KMS-11 (cell line): Measurements from ENCODE around the gene TMEM69.
"Not testable (repeated sequence)": the region's sequence is repeated elsewhere in the genome, so short reads cannot be mapped to it uniquely, and the experiment has no call there.

Experiments used
- H2AFZ ChIP-seq: fragments of 200-600 bp; sonication (generic); 2 replicates; pipeline ENCODE4 v1.6.1; 2016; ENCODE audit warnings: antibody characterized with exemption, mixed run types, low read depth
- H3K27ac ChIP-seq: fragments of 200-600 bp; sonication (generic); 2 replicates; pipeline ENCODE4 v1.6.1; 2016; ENCODE audit warnings: mild to moderate bottlenecking, mixed run types
- H3K27me3 ChIP-seq: fragments of 200-600 bp; sonication (generic); 2 replicates; pipeline ENCODE4 v1.6.1; 2017; ENCODE audit warnings: mild to moderate bottlenecking, low read depth, mixed run types, moderate library complexity; ENCODE audit not compliant: insufficient read depth
- H3K36me3 ChIP-seq: fragments of 200-600 bp; sonication (generic); 2 replicates; pipeline ENCODE4 v1.6.1; 2017; ENCODE audit warnings: mild to moderate bottlenecking, mixed run types; ENCODE audit not compliant: insufficient read depth
- H3K4me1 ChIP-seq: fragments of 200-600 bp; sonication (generic); 2 replicates; pipeline ENCODE4 v1.6.1; 2016; ENCODE audit warnings: mild to moderate bottlenecking, low read depth, mixed run types; ENCODE audit not compliant: poor library complexity, severe bottlenecking
- H3K4me2 ChIP-seq: fragments of 200-600 bp; sonication (generic); 2 replicates; pipeline ENCODE4 v1.7.0; 2016; ENCODE audit warnings: mild to moderate bottlenecking, mixed run types
- H3K4me3 ChIP-seq: fragments of 200-600 bp; sonication (generic); IDR thresholded peaks from 2 replicates; pipeline ENCODE4 v1.6.1; 2017; ENCODE audit warnings: low read depth, low read length, mixed read lengths; ENCODE audit not compliant: insufficient read depth
- H3K79me2 ChIP-seq: fragments of 200-600 bp; sonication (generic); 2 replicates; pipeline ENCODE4 v1.6.1; 2016; ENCODE audit warnings: low read depth, mixed run types; ENCODE audit not compliant: insufficient read depth
- H3K9ac ChIP-seq: fragments of 200-600 bp; sonication (generic); 2 replicates; pipeline ENCODE4 v1.6.1; 2016; ENCODE audit warnings: mild to moderate bottlenecking, mixed run types
- H4K20me1 ChIP-seq: fragments of 200-600 bp; sonication (generic); 2 replicates; pipeline ENCODE4 v1.6.1; 2016; ENCODE audit warnings: mild to moderate bottlenecking, mixed run types; ENCODE audit not compliant: insufficient read depth
- CTCF ChIP-seq: fragments of 200-600 bp; sonication (generic); conservative IDR thresholded peaks from 2 replicates; pipeline ENCODE4 v1.6.1; 2017; ENCODE audit warnings: low read depth, mild to moderate bottlenecking, antibody characterized with exemption, low read length, moderate library complexity, mixed read lengths

TMEM69 gene

GRCh38 chr1:45686015-45686287 lies 2.0 kb upstream of the TMEM69 start:
- H3K4me1 ChIP-seq, result peaks cover 38% of the 10 kb centered on the region
- H2AFZ ChIP-seq, result peak overlapping the region; percentile 68

GRCh38 chr1:45686288-45687013 lies 1.5 kb upstream of the TMEM69 start, which contains the start of gene GPBP1L1:
Gene GPBP1L1 (minus strand): TSS chr1:45686533. CDS start chr1:45659087, 27,446 bp downstream.
- Histone ChIP-seq H2AFZ (peak within 1 kb of the TSS; percentile 70), H3K27me3 (no peaks in the 10 kb centered on the region), H3K36me3 (no peaks in the 10 kb centered on the region), H3K79me2 (peaks cover 79% of the 10 kb centered on the region), H3K4me3 (peak within 1 kb of the TSS; percentile 81), H3K27ac (peak within 1 kb of the TSS; percentile 89), H3K9ac (peak within 1 kb of the TSS; percentile 83), H4K20me1 (peaks cover 14% of the 10 kb centered on the region; the same call in 1 of the 2 replicates), H3K4me2 (peak within 1 kb of the TSS; percentile 98), H3K4me1 (peaks cover 33% of the 10 kb centered on the region)
- TF ChIP-seq CTCF, result no peak

More at GRCh38 chr1:45686015-45686287, 2.0 kb upstream of the TMEM69 start:
- Histone ChIP-seq H4K20me1 (peaks cover 19% of the 10 kb centered on the region; the same call in 1 of the 2 replicates), H3K4me3 (peak overlapping the region; percentile 81), H3K9ac (peak overlapping the region; percentile 83), H3K4me2 (peak overlapping the region; percentile 98; the same call in 1 of the 2 replicates), H3K27ac (peak overlapping the region; percentile 89), H3K36me3 (no peaks in the 10 kb centered on the region), H3K79me2 (peaks cover 81% of the 10 kb centered on the region), H3K27me3 (no peaks in the 10 kb centered on the region)
- no peak for TF ChIP-seq CTCF

- H3K36me3 ChIP-seq, result no peaks in the 10 kb centered on the region
- H4K20me1 ChIP-seq, result peaks cover 10% of the 10 kb centered on the region; the same call in 1 of the 2 replicates
- peak overlapping the region; percentile 76 for H3K4me2 ChIP-seq
- H3K9ac ChIP-seq, result peak overlapping the region; percentile 83
- H3K4me1 ChIP-seq, result peaks cover 26% of the 10 kb centered on the region
- H3K79me2 ChIP-seq, result peaks cover 72% of the 10 kb centered on the region
- peak overlapping the region; percentile 70; the same call in 1 of the 2 replicates for H2AFZ ChIP-seq
- no peaks in the 10 kb centered on the region for H3K27me3 ChIP-seq
- peak overlapping the region; percentile 50 for H3K4me3 ChIP-seq
- no peak for TF ChIP-seq CTCF
- peak overlapping the region; percentile 89 for H3K27ac ChIP-seq
These were observed 797 bp upstream of the TMEM69 start for GRCh38 chr1:45687014-45687753.

GRCh38 chr1:45693811-45694210 lies 5.8 kb downstream of the TMEM69 start:
- H3K79me2 ChIP-seq, result peaks cover 24% of the 10 kb centered on the region
- H3K4me1 ChIP-seq, H3K4me3 ChIP-seq, H4K20me1 ChIP-seq, H3K9ac ChIP-seq, H3K4me2 ChIP-seq, H3K27me3 ChIP-seq, H3K36me3 ChIP-seq, H3K27ac ChIP-seq, H2AFZ ChIP-seq: not testable (repeated sequence)

- Histone ChIP-seq H3K79me2 (peaks cover 14% of the 10 kb centered on the region), H3K4me3 (no peak overlapping the region), H4K20me1 (no peaks in the 10 kb centered on the region), H3K4me2 (no peak overlapping the region), H3K9ac (no peak overlapping the region), H3K4me1 (no peaks in the 10 kb centered on the region), H3K27ac (no peak overlapping the region), H2AFZ (no peak overlapping the region), H3K36me3 (no peaks in the 10 kb centered on the region), H3K27me3 (no peaks in the 10 kb centered on the region)
- TF ChIP-seq CTCF, result no peak
These were observed 6.8 kb downstream of the TMEM69 start for GRCh38 chr1:45694823-45695222.
